H1 (cell line): ENCODE results near the gene VASN. TPM values are rescaled to one million over a fixed set of nuclear protein-coding genes. Genes with fewer than 3 reads are reported as not detected.
A peak's percentile ranks its signal among the peaks of the same experiment; 100 is the strongest.

Experiments used
- CTCF ChIA-PET: fragments of 300-600 bp; sonication (Branson Sonifier 250); formaldehyde crosslinking; loops from one replicate; lab custom pipeline; 2021; ENCODE audit not compliant: partially characterized antibody; lab: Charles Lee
- POLR2A ChIA-PET: fragments of 300-600 bp; sonication (Branson Sonifier 250); formaldehyde crosslinking; loops from one replicate; lab custom pipeline; 2021; ENCODE audit warnings: inconsistent platforms; ENCODE audit not compliant: partially characterized antibody; lab: Charles Lee
- DNase-seq, 2 experiments: peaks; one replicate each; pipeline versions ENCODE4 v3.0.0 to v3.0.0-alpha.2; 2010 to 2022; ENCODE audit warnings: low spot score in 2 of 2, low read depth in 1 of 2, mixed read lengths in 1 of 2
- FAIRE-seq: peaks from 2 replicates; lab custom pipeline; 2011; peaks lifted over from hg19 to GRCh38; lab: Jason Lieb, UNC
- H2AFZ ChIP-seq: 2 replicates; pipeline ENCODE4 v1.8.1; 2012; ENCODE audit warnings: low read length, inconsistent platforms
- H2AK5ac ChIP-seq: 2 replicates; pipeline ENCODE4 v1.6.1; 2013; ENCODE audit warnings: low read depth, low read length
- H2BK120ac ChIP-seq: replicated peaks from 2 replicates; pipeline ENCODE3; 2013; ENCODE audit warnings: low read depth, low read length, inconsistent platforms
- H2BK12ac ChIP-seq: 2 replicates; pipeline ENCODE4 v1.6.1; 2013; ENCODE audit warnings: low read depth, low read length
- H2BK15ac ChIP-seq: 2 replicates; pipeline ENCODE4 v1.6.1; 2013; ENCODE audit warnings: low read length
- H2BK20ac ChIP-seq: 2 replicates; pipeline ENCODE4 v1.6.1; 2013; ENCODE audit warnings: low read length
- H2BK5ac ChIP-seq: 2 replicates; pipeline ENCODE4 v1.6.1; 2013; ENCODE audit warnings: low read depth, low read length
- H3K14ac ChIP-seq: 2 replicates; pipeline ENCODE4 v1.6.1; 2013; ENCODE audit warnings: inconsistent platforms; ENCODE audit not compliant: insufficient read length
- H3K18ac ChIP-seq: 2 replicates; pipeline ENCODE4 v1.6.1; 2013; ENCODE audit warnings: low read length; ENCODE audit errors: extremely low read depth
- H3K23ac ChIP-seq: 2 replicates; pipeline ENCODE4 v1.6.1; 2013; ENCODE audit warnings: inconsistent platforms; ENCODE audit not compliant: insufficient read length
- H3K23me2 ChIP-seq: 2 replicates; pipeline ENCODE4 v1.6.1; 2013; ENCODE audit warnings: low read depth, low read length
- H3K27ac ChIP-seq: 2 replicates; pipeline ENCODE4 v1.6.1; 2011; ENCODE audit warnings: low read depth, low read length, inconsistent platforms
- H3K27me3 ChIP-seq, 4 experiments: replicated peaks in 1 of 4; 1 replicate in 1 of 4; 2 replicates in 3 of 4; pipeline versions ENCODE4 v1.6.1 to v1.8.1; 2011 to 2013; ENCODE audit warnings: low read length in 3 of 4, mild to moderate bottlenecking in 3 of 4, inconsistent platforms in 2 of 4, mixed read lengths in 2 of 4, moderate library complexity in 1 of 4; ENCODE audit not compliant: control insufficient read depth in 3 of 4, insufficient read depth in 3 of 4; ENCODE audit errors: extremely low read depth in 1 of 4
- H3K36me3 ChIP-seq, 4 experiments: 2 replicates each; pipeline versions ENCODE4 v1.6.1 to v1.8.1; 2011 to 2013; ENCODE audit warnings: mild to moderate bottlenecking in 4 of 4, low read length in 3 of 4, moderate library complexity in 2 of 4, control low read depth in 1 of 4, inconsistent platforms in 1 of 4; ENCODE audit not compliant: insufficient read depth in 4 of 4, control insufficient read depth in 2 of 4
- H3K4ac ChIP-seq: replicated peaks from 2 replicates; pipeline ENCODE3; 2013; ENCODE audit warnings: low read length, low read depth, mixed read lengths, inconsistent platforms; ENCODE audit not compliant: insufficient read length
- H3K4me1 ChIP-seq, 4 experiments: replicated peaks in 1 of 4; 1 replicate in 1 of 4; 2 replicates in 3 of 4; pipeline versions ENCODE4 v1.6.1 to v1.8.1; 2011 to 2013; ENCODE audit warnings: low read length in 3 of 4, inconsistent platforms in 2 of 4, mixed read lengths in 1 of 4; ENCODE audit not compliant: insufficient read depth in 4 of 4, control insufficient read depth in 3 of 4
- H3K4me2 ChIP-seq, 2 experiments: 2 replicates each; pipeline versions ENCODE4 v1.6.1 to v1.8.1; 2011 to 2013; ENCODE audit warnings: low read depth in 2 of 2, low read length in 2 of 2, control low read depth in 1 of 2, inconsistent platforms in 1 of 2, mild to moderate bottlenecking in 1 of 2; ENCODE audit not compliant: insufficient read depth in 1 of 2
- H3K4me3 ChIP-seq, 4 experiments: fragments of 200-600, 300-600 bp in 1 of 4; sonication (generic), shearing (Covaris generic), sonication (Bioruptor Twin) in 1 of 4; 2 replicates each; pipeline versions ENCODE4 v1.5.1 to v1.8.1; 2011 to 2016; ENCODE audit warnings: low read length in 4 of 4, low read depth in 3 of 4, control low read depth in 2 of 4, inconsistent platforms in 2 of 4, mild to moderate bottlenecking in 2 of 4, mixed read lengths in 1 of 4, moderate library complexity in 1 of 4; ENCODE audit not compliant: insufficient read depth in 2 of 4; ENCODE audit errors: extremely low read depth in 1 of 4
- H3K56ac ChIP-seq: replicated peaks from 2 replicates; pipeline ENCODE3; 2013; ENCODE audit warnings: low read depth, mild to moderate bottlenecking, mixed read lengths, low read length, inconsistent platforms; ENCODE audit not compliant: insufficient read length
- H3K79me1 ChIP-seq: 2 replicates; pipeline ENCODE4 v1.6.1; 2013; ENCODE audit warnings: low read depth, low read length, control low read depth
- H3K79me2 ChIP-seq, 2 experiments: 2 replicates each; pipeline versions ENCODE4 v1.6.1 to v1.8.1; 2012 to 2013; ENCODE audit warnings: low read length in 2 of 2, mild to moderate bottlenecking in 2 of 2, inconsistent platforms in 1 of 2; ENCODE audit not compliant: insufficient read depth in 2 of 2, control insufficient read depth in 1 of 2
- H3K9ac ChIP-seq, 4 experiments: replicated peaks in 1 of 4; 1 replicate in 1 of 4; 2 replicates in 3 of 4; pipeline versions ENCODE4 v1.6.1 to v1.8.1; 2011 to 2013; ENCODE audit warnings: low read depth in 3 of 4, low read length in 3 of 4, control low read depth in 2 of 4, mild to moderate bottlenecking in 2 of 4, moderate library complexity in 2 of 4, inconsistent platforms in 1 of 4; ENCODE audit errors: extremely low read depth in 1 of 4
- H3K9me3 ChIP-seq, 2 experiments: 2 replicates each; pipeline versions ENCODE4 v1.6.1 to v1.8.1; 2012 to 2013; ENCODE audit warnings: mild to moderate bottlenecking in 2 of 2, moderate library complexity in 2 of 2, control low read depth in 1 of 2, inconsistent platforms in 1 of 2, low read depth in 1 of 2, low read length in 1 of 2, mixed read lengths in 1 of 2; ENCODE audit not compliant: insufficient read depth in 2 of 2
- H4K20me1 ChIP-seq, 2 experiments: replicated peaks in 1 of 2; 2 replicates each; pipeline versions ENCODE3 to v1.8.1; 2011 to 2013; ENCODE audit warnings: inconsistent platforms in 2 of 2, low read length in 2 of 2, mild to moderate bottlenecking in 1 of 2; ENCODE audit not compliant: insufficient read depth in 2 of 2, control insufficient read depth in 1 of 2
- H4K5ac ChIP-seq: 2 replicates; pipeline ENCODE4 v1.6.1; 2013; ENCODE audit warnings: low read length, low read depth, mixed read lengths, inconsistent platforms; ENCODE audit not compliant: insufficient read length
- H4K8ac ChIP-seq: 2 replicates; pipeline ENCODE4 v1.8.0; 2013; ENCODE audit warnings: mild to moderate bottlenecking, moderate library complexity, low read length, inconsistent platforms; ENCODE audit not compliant: insufficient read depth; ENCODE audit errors: extremely low read depth
- H4K91ac ChIP-seq: replicated peaks from 2 replicates; pipeline ENCODE3; 2013; ENCODE audit warnings: low read length, mixed read lengths, inconsistent platforms; ENCODE audit not compliant: insufficient read length
- GABPA ChIP-seq: IDR thresholded peaks from 2 replicates; pipeline ENCODE4 v1.6.1; 2011; ENCODE audit warnings: mild to moderate bottlenecking, low read length, moderate library complexity, borderline replicate concordance; ENCODE audit not compliant: insufficient read depth
- POLR2A ChIP-seq, 2 experiments: IDR thresholded peaks; 1 replicate in 1 of 2; 2 replicates in 1 of 2; pipeline ENCODE4 v1.6.1; 2011; ENCODE audit warnings: low read depth in 2 of 2, low read length in 2 of 2, mild to moderate bottlenecking in 2 of 2; ENCODE audit errors: control extremely low read depth in 1 of 2
- WGBS, 2 experiments: shearing (Covaris generic) in 1 of 2; methylation state at CpG; one replicate each; pipeline versions ENCODE4 v1.1.6 to v1.1.7; 2013 to 2015; ENCODE audit warnings: low lambda C conversion rate in 2 of 2, mixed read lengths in 2 of 2, inconsistent platforms in 1 of 2, low coverage in 1 of 2, missing lambda C conversion rate in 1 of 2; ENCODE audit not compliant: insufficient replicate concordance in 2 of 2, insufficient coverage in 1 of 2, insufficient read length in 1 of 2; ENCODE audit errors: extremely low coverage in 1 of 2, missing lambda C conversion rate in 1 of 2; 5-methylcytosine and 5-hydroxymethylcytosine counted together
- polyA plus RNA-seq, 7 experiments: library from polyadenylated mRNA; depleted of rRNA in 3 of 7; stranded (reverse) in 5 of 7; unstranded in 2 of 7; fragments of >200 nt in 5 of 7; fragments of 200-250 nt in 2 of 7; gene quantifications; 1 replicate in 5 of 7; 2 replicates in 1 of 7; 4 replicates in 1 of 7; pipeline versions ENCODE4 v1.2.1 to v1.2.3, GENCODE V29; 2011 to 2013; ENCODE audit warnings: missing spikeins in 2 of 7, mixed read lengths in 2 of 7
- total RNA-seq: library from RNA; stranded (reverse); fragmentation: NEBNext Ultra II Directional; extraction: Animal tissue kit (Norgen Biotek cat#: 25700); gene quantifications from 2 replicates; pipeline ENCODE4 v1.2.1, GENCODE V29; 2021

The VASN gene
- total and polyA plus RNA-seq, 2 of the 8 experiments (the other 6 are each of a cell fraction or from before 2014, with no cell fraction given), result 9.6 to 11.3 TPM

- POLR2A ChIA-PET, result interaction anchor here (0.6 to 16.2 kb wide), 13 partner anchors 8 to 115 kb away, joined by 3 to 154 read pairs (median 4); partner anchors contain the start of genes PAM16 and TFAP4
- peaks cover 21 to 25% of the 10 kb centered on the region in 2 experiments for H4K20me1 ChIP-seq
Measured at GRCh38 chr16:4337540-4338088, 34.0 kb upstream of the VASN start.

More at GRCh38 chr16:4337540-4338088, 34.0 kb upstream of the VASN start:
- Histone ChIP-seq H2BK120ac (no peak overlapping the region), H3K9ac (no peak overlapping the region), H3K27ac (no peak overlapping the region), H3K14ac (no peak overlapping the region), H3K4me2 (no peak overlapping the region), H3K4me3 (no peak overlapping the region), H3K23ac (no peak overlapping the region), H4K8ac (no peak overlapping the region; the same call in 1 of the 2 replicates), H2BK20ac (no peak overlapping the region), H4K5ac (no peak overlapping the region), H2AFZ (no peak overlapping the region), H3K56ac (no peak overlapping the region), H3K18ac (no peak overlapping the region), H2BK15ac (no peak overlapping the region), H3K4me1 (no peaks in the 10 kb centered on the region; a peak in 3 of 7 replicates), H2AK5ac (no peak overlapping the region), H3K4ac (no peak overlapping the region), H3K79me1 (peaks cover under 1% of the 10 kb centered on the region), H2BK12ac (no peak overlapping the region), H3K79me2 (no peaks in the 10 kb centered on the region; a peak in 1 of 4 replicates), H4K91ac (no peak overlapping the region), H3K36me3 (peaks cover 0 to 15% (median 9%) of the 10 kb centered on the region in 4 experiments; a peak in 4 of 8 replicates), H3K23me2 (no peaks in the 10 kb centered on the region), H3K9me3 (no peaks in the 10 kb centered on the region), H3K27me3 (no peaks in the 10 kb centered on the region), H2BK5ac (no peak overlapping the region)
- CTCF ChIA-PET, result interaction anchor here (1.6 to 17.1 kb wide), 10 partner anchors 10 to 84 kb away, joined by 4 to 211 read pairs (median 8); no protein-coding TSS in a partner anchor
- 87% methylated on average over 12 of the region's 12 CpGs; no CpG with 5 or more reads in 1 of the 2 experiments for WGBS, 2 experiments
- no peak for DNase-seq
- TF ChIP-seq GABPA, result no peak
- TF ChIP-seq POLR2A (IDR thresholded peaks at IDR 0.05; ENCODE audit: control extremely low read depth in 1 of 2, low read depth in 2 of 2, low read length in 2 of 2), result peak in 1 of 2 experiments; percentile 36; a peak in 1 of 3 replicates
- no peak for FAIRE-seq
